NCI-H345 treated with DMSO at 0.1 percent for 48 hours (cell line): ENCODE measurements around the gene DAB1.

ENCODE experiments used
- DNase-seq: peaks from one replicate; lab custom pipeline; 2025; ENCODE audit not compliant: unreplicated experiment; lab: John Stamatoyannopoulos, UW

Gene DAB1

GRCh38 chr1:57279909-57280666 is 143.8 kb downstream of the DAB1 start:
- DNase-seq: no peak

DNA sequence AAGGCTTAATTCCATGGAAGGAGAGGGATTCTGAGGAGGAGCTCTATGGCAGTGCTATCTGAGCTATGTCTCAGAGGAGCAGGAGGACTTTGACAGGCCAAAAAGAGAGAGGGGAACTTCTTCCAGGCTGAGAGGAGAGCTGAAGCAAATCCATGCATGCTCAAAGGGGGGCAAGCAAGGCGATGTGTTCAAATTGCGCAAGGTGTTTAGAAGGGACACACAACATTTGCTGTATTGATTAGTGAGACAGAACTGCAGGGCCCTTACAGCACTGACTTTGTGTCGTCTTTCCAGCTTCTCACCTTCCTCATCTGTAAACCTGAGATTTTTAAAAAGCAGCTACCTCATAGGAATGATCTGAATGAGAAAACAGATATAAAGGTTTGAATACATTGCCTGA is 145.3 kb downstream of the DAB1 start:
- no peak for DNase-seq

GRCh38 chr1:57277681-57278080 is 146.2 kb downstream of the DAB1 start:
- DNase-seq: no peak

DNA sequence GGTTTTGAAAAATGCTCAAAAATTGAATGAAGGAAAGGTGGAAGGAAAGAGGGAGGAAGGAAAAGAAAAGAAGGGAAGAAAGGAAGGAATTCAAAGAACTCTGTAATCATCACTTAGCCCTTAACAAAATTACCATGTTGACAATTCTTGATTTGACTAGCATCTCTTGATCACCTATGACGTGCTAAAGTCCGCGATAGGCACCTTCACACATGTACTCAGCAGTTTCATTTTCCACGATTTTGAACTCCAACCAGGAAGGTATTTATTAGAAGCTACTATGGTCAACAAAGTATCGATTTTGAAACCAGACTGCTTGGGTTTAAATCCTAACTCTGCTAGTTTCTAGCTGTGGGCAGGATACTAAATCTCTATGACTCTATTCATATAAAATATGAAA is 146.9 kb downstream of the DAB1 start:
- DNase-seq: no peak

DNA sequence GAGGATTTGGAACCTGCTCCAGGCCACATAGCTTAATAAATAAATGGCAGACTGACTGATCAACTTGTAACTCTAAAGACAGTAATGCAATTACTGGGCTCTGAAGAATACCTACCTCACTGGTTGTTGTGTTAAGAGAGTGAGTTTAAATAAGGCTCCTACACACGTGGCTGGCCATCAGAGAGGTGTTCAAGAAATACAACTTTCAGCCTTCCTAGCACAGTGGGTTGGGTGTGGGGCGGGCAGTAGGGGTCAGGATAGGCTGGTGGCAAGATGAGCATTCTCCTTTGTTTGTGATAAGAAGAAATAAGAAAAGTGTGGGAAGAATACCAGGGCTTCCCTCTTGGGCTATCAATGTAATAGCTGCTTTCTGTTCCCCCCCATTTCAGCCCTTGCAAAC is 151.3 kb downstream of the DAB1 start:
- no peak for DNase-seq

DNA sequence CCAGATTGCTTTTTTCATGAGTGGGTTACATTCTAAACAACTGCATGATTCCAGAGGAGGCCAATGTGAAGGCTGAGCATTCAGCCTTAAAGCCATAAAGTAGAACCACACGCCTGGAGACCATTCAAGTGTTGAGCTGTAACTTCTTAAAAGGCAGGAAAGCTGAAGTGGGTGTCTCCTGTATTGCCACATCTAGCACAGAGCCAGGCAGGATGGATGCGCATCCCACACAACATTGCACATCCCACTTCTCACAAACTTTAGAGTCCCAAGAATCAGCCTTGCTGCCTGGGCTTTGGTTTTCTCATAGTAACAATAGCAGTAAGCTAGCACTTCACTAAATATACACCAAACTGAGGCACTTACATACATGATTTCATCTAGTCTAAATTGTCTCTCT is 151.7 kb downstream of the DAB1 start:
- no peak for DNase-seq

DNA sequence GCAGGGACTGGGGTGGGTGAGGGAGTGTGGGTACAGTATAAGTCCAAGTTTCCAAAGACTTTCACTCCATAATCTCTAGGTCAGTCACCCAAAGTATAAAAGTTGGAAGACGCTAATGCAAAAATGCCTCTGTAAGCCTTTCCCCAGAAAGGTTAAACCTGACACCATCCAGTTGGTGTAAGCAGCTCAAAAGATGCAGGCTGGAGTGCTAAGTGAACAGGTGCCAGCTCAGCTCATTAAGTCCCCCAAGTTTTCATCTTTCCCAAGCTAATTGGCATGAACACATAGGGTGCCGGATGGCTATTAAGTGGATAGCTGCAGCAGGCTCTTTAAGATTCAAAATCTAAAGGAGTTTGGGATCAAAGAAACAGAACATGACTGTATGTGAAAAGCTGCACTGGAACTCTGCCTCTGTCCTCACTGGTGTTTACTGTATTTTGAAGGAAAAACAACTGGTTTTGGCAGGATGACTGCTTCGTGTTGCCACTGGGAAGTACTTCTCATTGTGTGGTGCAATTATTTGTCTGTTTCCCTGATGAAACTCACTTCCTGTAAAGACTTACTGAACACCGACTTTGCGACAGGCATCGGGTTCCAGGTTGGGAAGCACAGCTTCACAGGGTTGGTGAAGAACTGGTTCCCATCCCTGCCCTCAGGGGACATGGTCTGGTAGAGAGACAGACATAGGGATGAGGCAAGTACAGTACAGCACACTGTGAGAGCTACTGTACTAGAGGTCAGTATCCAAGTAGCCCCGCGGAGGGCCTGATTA is 152.7 kb downstream of the DAB1 start:
- no peak for DNase-seq

GRCh38 chr1:57269630-57270225 is 154.1 kb downstream of the DAB1 start:
- DNase-seq: no peak

DNA sequence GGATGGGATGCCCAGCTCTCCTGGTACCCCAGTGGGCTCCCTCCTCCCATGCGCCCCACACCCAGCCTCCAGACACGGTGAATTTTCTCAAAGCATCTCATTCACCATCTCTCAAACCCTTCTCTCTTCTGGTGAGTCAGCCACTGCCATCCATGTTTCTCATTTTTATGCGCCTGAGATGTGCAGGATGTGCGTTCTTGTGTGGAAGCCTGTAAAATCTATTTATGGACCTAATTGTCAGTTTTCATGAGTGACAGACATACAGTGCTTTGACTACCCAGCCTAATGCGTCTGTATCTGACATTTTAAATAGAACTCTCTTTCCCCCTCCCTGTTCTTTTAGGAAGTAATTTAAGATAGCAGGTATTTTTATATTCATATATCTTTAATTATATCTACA is 158.8 kb downstream of the DAB1 start:
- no peak for DNase-seq

GRCh38 chr1:57262472-57262871 is 161.4 kb downstream of the DAB1 start:
- no peak for DNase-seq

GRCh38 chr1:57258557-57259325 is 165.1 kb downstream of the DAB1 start:
- DNase-seq: no peak

- no peak for DNase-seq
These were observed 167.9 kb downstream of the DAB1 start for GRCh38 chr1:57255945-57256344.

DNA sequence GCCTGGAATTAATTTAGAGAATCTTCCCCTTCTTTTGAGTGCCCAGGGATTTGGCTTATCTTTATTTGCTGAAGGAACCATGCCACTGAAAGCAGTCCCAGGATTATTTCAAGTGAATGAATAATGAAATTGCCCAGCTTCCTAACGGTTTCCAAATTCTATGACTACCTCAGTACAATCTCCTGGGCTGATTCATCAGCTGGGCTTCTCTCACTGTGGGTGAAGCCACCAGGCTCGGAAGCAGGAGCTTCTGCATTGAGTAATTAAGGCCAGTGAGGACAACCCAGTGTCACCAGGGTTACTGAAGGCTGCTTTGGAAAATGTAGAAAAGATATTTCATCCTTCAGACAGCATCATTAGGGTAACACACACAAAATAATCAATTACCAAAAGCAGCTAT is 169.8 kb downstream of the DAB1 start:
- no peak for DNase-seq

DNA sequence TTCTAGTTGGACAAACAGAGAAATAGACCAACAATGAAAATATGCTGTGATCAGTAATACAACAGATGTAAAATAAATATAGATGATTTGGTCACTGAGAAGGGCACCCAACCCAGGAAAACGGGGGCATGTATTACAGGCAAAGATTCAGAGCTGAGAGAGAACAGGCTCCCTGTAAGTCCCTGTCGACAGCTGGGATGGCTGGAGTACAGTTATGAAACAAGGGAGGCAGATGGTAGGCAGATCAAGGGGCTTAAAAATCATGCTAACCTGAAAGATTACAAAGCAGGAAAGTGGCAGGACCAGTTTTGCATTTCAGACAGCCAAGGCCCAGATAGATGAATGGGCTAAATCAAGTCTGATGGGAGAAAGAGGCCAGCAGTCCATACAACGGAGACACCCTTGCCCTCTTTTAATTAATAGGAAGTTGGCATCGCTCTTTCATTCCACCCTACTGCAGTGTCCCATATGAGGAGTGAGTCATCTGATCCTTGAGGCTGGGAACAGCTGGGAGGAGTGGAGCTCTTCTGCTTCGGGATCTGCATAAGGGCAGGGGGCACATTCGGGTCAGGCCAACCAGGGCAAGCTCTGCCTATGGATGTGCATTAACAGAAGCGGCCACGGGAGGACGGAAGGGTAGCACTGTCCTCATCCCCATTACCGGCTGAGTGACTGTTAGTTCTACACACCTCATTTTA is 171.1 kb downstream of the DAB1 start:
- no peak for DNase-seq

DNA sequence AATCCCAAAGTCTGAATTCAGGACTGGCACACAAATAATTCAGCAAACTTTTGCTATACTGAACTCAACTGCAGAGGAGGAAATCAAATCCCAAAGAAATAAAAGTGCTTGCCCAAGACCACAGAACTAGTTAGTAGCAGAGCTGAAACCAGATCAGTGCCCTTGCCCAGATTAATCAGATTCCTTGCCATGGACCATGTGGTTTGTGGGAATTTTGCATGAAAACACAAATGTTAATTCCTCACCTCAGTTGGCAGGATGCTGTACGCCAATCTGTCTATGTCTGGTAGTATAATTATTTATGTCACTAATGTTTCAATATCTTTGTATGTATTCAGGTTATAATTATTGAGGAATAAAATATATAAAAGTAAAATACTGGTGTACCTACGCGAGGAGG is 173.8 kb downstream of the DAB1 start:
- DNase-seq: no peak

DNA sequence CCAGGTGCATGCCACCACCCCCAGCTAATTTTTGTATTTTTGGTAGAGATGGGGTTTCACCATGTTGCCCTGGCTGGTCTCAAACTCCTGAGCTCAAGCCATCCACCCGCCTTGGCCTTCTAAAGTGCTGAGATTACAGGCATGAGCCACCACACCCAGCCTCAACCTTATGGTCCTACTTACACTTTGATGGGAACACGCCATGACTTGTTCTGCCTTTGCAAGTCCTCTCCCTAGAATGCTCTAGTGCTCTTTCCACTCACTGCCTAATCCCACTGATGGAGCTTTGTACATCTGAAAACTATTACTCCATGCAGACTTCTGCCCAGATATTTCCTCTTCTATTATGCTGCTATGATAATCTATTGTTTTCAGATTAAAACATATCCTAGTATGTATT is 174.3 kb downstream of the DAB1 start:
- DNase-seq: no peak

DNA sequence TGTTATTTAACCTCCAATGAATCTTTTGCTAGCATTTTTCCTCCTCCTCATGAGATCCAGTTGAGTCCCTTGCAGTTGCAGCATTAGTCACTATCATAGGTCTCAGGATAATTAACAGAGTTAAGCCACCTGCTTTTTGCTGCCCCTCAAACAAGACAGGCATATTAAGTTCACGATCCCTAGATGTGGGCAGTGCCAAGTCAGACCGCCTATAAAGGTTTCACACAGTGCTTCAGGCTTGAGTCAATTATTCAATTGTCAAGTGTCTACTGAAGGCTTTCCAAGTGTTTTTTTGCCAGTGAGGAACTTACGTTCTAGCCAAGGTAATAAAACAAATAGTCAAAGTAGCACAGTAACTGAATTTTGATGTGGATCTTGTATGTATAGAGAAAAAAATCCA is 175.0 kb downstream of the DAB1 start:
- DNase-seq: no peak

DNA sequence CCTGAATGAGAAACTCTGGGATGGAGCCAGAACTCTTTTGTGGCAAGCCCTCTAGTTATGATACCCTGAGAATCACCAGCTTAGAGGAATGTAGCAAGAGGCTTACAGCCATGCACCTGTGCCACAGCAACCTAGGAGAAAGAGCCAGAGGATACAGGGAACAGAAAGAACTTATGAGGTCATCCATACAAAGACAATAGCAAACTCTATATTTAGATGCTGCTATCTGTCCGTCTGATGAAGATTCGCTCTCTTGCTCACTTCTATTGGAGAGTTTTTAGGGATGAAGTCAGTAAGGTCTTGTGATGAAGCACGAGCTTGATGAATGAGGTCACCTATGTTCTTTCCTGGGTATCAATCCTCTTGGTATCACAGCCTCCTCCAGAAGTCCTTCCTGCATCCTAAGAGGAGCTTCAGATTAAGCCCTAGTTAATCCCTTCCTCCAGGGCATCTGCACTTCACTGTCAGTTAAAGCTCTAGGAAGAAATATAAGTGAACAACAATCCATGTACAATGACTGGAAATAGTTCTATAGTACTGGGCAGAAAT is 185.6 kb downstream of the DAB1 start:
- no peak for DNase-seq

- no peak for DNase-seq
These were observed 187.9 kb downstream of the DAB1 start for GRCh38 chr1:57235730-57236510.

DNA sequence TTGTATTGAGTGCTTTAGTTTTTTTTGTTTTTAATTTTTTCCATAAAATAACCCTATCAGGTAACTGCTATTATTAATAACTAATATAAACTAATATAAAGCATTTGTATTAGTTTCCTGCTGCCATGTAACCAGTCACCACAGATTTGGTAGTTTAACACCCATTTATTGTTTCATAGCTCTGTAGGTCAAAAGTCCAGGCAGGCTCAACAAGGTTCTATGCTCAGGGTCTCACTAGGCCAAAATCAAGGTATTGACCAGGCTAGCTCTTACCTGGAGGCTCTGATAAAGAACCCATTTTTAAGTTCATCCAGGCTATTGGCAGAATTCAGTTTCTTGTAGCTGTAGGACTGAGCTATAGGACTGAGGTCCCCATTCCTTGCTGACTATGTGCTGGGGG is 189.4 kb downstream of the DAB1 start:
- no peak for DNase-seq
